ENCODE results near the gene NLN. TPM values are rescaled to one million over a fixed set of nuclear protein-coding genes. Genes with fewer than 3 reads are reported as not detected.
A peak's percentile ranks its signal among the peaks of the same experiment; 100 is the strongest.

NLN gene
- total RNA-seq, 1 donor from 2014 or later = 45.8 TPM

- Mint-ChIP-seq H3K4me1 (ENCODE audit: unreplicated experiment) (peaks cover 11% of the 10 kb centered on the region), H3K9me3 (ENCODE audit: unreplicated experiment) (no peaks in the 10 kb centered on the region), H3K27me3 (ENCODE audit: unreplicated experiment) (peaks cover 5% of the 10 kb centered on the region), H3K4me3 (ENCODE audit: unreplicated experiment) (no peak overlapping the region), H3K27ac (ENCODE audit: unreplicated experiment) (no peak overlapping the region), H3K36me3 (ENCODE audit: low read depth, unreplicated experiment) (peaks cover 35% of the 10 kb centered on the region)
- no peak for DNase-seq (ENCODE audit: low spot score)
- TF ChIP-seq CTCF (IDR thresholded peaks at IDR 0.05; ENCODE audit: unreplicated experiment) = no peak
These were observed 78.8 kb downstream of the NLN start for GRCh38 chr5:65800775-65801174.

- no peak for DNase-seq (ENCODE audit: low spot score)
- H3K9me3 Mint-ChIP-seq (ENCODE audit: unreplicated experiment) = no peaks in the 10 kb centered on the region
- H3K4me1 Mint-ChIP-seq (ENCODE audit: unreplicated experiment) = peaks cover 11% of the 10 kb centered on the region
- H3K27ac Mint-ChIP-seq (ENCODE audit: unreplicated experiment) = peak overlapping the region; percentile 62
- no peak for TF ChIP-seq CTCF (IDR thresholded peaks at IDR 0.05; ENCODE audit: unreplicated experiment)
- peaks cover 41% of the 10 kb centered on the region for H3K36me3 Mint-ChIP-seq (ENCODE audit: low read depth, unreplicated experiment)
- peaks cover 5% of the 10 kb centered on the region for H3K27me3 Mint-ChIP-seq (ENCODE audit: unreplicated experiment)
- no peak overlapping the region for H3K4me3 Mint-ChIP-seq (ENCODE audit: unreplicated experiment)
These were observed 79.4 kb downstream of the NLN start for GRCh38 chr5:65801352-65801783.

GRCh38 chr5:65802080-65802479 lies 80.1 kb downstream of the NLN start:
- Mint-ChIP-seq H3K36me3 (ENCODE audit: low read depth, unreplicated experiment) (peaks cover 41% of the 10 kb centered on the region), H3K4me3 (ENCODE audit: unreplicated experiment) (peak overlapping the region; percentile 88), H3K27ac (ENCODE audit: unreplicated experiment) (peak overlapping the region; percentile 62), H3K9me3 (ENCODE audit: unreplicated experiment) (no peaks in the 10 kb centered on the region), H3K4me1 (ENCODE audit: unreplicated experiment) (peaks cover 11% of the 10 kb centered on the region), H3K27me3 (ENCODE audit: unreplicated experiment) (peaks cover 5% of the 10 kb centered on the region)
- DNase-seq (ENCODE audit: low spot score) = no peak
- no peak for TF ChIP-seq CTCF (IDR thresholded peaks at IDR 0.05; ENCODE audit: unreplicated experiment)

- Mint-ChIP-seq H3K27me3 (ENCODE audit: unreplicated experiment) (peaks cover 5% of the 10 kb centered on the region), H3K4me3 (ENCODE audit: unreplicated experiment) (no peak overlapping the region), H3K27ac (ENCODE audit: unreplicated experiment) (no peak overlapping the region), H3K9me3 (ENCODE audit: unreplicated experiment) (no peaks in the 10 kb centered on the region), H3K36me3 (ENCODE audit: low read depth, unreplicated experiment) (peaks cover 39% of the 10 kb centered on the region), H3K4me1 (ENCODE audit: unreplicated experiment) (peaks cover 11% of the 10 kb centered on the region)
- DNase-seq (ENCODE audit: low spot score) = no peak
- no peak for TF ChIP-seq CTCF (IDR thresholded peaks at IDR 0.05; ENCODE audit: unreplicated experiment)
These were observed 80.8 kb downstream of the NLN start for GRCh38 chr5:65802820-65803219.

- peak overlapping the region; percentile 34 for H3K4me3 Mint-ChIP-seq (ENCODE audit: unreplicated experiment)
- TF ChIP-seq CTCF (IDR thresholded peaks at IDR 0.05; ENCODE audit: unreplicated experiment) = no peak
- no peak for DNase-seq (ENCODE audit: low spot score)
- peaks cover 42% of the 10 kb centered on the region for H3K36me3 Mint-ChIP-seq (ENCODE audit: low read depth, unreplicated experiment)
- peaks cover 5% of the 10 kb centered on the region for H3K27me3 Mint-ChIP-seq (ENCODE audit: unreplicated experiment)
- no peak overlapping the region for H3K27ac Mint-ChIP-seq (ENCODE audit: unreplicated experiment)
- peaks cover 11% of the 10 kb centered on the region for H3K4me1 Mint-ChIP-seq (ENCODE audit: unreplicated experiment)
- no peaks in the 10 kb centered on the region for H3K9me3 Mint-ChIP-seq (ENCODE audit: unreplicated experiment)
These were observed 81.8 kb downstream of the NLN start for GRCh38 chr5:65803699-65804391.

Data from endothelial cell (in vitro differentiated cells).